Left lung (tissue), 10 donors: ENCODE results near the gene YDJC. TPM values are rescaled to one million over a fixed set of nuclear protein-coding genes. Genes with fewer than 3 reads are reported as not detected.
A peak's percentile ranks its signal among the peaks of the same experiment; 100 is the strongest.
"Not testable (repeated sequence)": the region's sequence is repeated elsewhere in the genome, so short reads cannot be mapped to it uniquely, and the experiment has no call there.

Source experiments
- ATAC-seq: fragments of 200-7000 bp; cut with Tn5 transposase; one replicate; pipeline ENCODE4 v1.9.1; 2020; ENCODE audit warnings: moderate library complexity
- DNase-seq, 4 donors: peaks; one replicate each; pipeline ENCODE4 v3.0.0-alpha.2; 2013 to 2020
- H3K27ac ChIP-seq, 2 donors: fragments of 200-600 bp; sonication (generic) in 1 of 2; one replicate each; pipeline versions ENCODE4 v1.5.0 to v1.8.0; 2020 to 2021
- H3K27me3 ChIP-seq, 2 donors: fragments of 200-600 bp; sonication (generic) in 1 of 2; one replicate each; pipeline versions ENCODE4 v1.5.0 to v1.8.0; 2020 to 2021
- H3K36me3 ChIP-seq, 2 donors: fragments of 200-600 bp; sonication (generic) in 1 of 2; one replicate each; pipeline versions ENCODE4 v1.5.0 to v1.8.0; 2020 to 2021
- H3K4me1 ChIP-seq, 2 donors: fragments of 200-600 bp; one replicate each; pipeline ENCODE4 v1.8.0; 2021
- H3K4me3 ChIP-seq, 2 donors: fragments of 200-600 bp; sonication (generic) in 1 of 2; one replicate each; pipeline versions ENCODE4 v1.5.0 to v1.8.0; 2020 to 2021; ENCODE audit warnings: mild to moderate bottlenecking in 1 of 2
- H3K9me3 ChIP-seq, 2 donors: fragments of 200-600 bp; sonication (generic) in 1 of 2; one replicate each; pipeline versions ENCODE4 v1.5.0 to v1.8.0; 2020 to 2021
- intact Hi-C, 2 donors: fragments of 100-400 bp; cut with DNase I; formaldehyde crosslinking; loops; one replicate each; pipeline versions ENCODE4 v1.11.2 to v1.14.2; 2022
- polyA plus RNA-seq, 6 donors: library from polyadenylated mRNA; unstranded; fragments of 120-200 nt; gene quantifications; one replicate each; pipeline ENCODE4 v1.2.1, GENCODE V29; 2013; ENCODE audit not compliant: insufficient read length in 6 of 6
- total RNA-seq, 2 donors: library from RNA; stranded (reverse); fragmentation: NEBNext Ultra II Directional; extraction: Animal tissue kit (Norgen Biotek cat#: 25700); gene quantifications; one replicate each; pipeline ENCODE4 v1.2.1, GENCODE V29; 2021
- TF ChIP-seq, protein P1 (sequence below), 2 donors: fragments of 200-600 bp; sonication (generic) in 1 of 2; IDR thresholded peaks; one replicate each; pipeline versions ENCODE4 v1.5.0 to v1.8.0; 2021; ENCODE audit warnings: antibody characterized with exemption in 2 of 2
- donor health status: DM: no; HTN: yes; CAD: no.
- donor health status: DM: no; HTN: no; CAD: no.

YDJC gene
- total and polyA plus RNA-seq, 8 donors = 6.2 to 17.2 (median 10.6) TPM

DNA sequence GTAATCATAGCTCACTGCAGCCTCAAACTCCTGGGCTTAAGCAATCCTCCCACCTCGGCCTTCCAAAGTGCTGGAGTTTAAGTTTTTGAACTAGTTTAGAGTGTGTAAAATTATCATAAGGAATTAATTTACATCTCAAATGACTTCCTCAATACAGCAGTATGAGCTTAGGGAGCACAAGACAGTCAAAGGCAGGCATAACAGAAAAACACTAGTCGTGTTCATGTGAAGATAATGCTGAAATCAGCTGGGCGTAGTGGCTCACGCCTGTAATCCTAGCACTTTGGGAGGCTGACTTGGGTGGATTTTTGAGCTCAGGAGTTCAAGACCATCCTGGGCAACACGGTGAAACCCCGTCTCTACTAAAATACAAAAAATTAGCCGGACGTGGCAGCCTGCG lies 25.8 kb downstream of the YDJC start:
- ATAC-seq = no peak
- H3K27me3 ChIP-seq = no peaks in the 10 kb centered on the region
- peak overlapping the region in 1 of 2 donors; percentile 51 for H3K27ac ChIP-seq
- TF ChIP-seq, protein P1, sequence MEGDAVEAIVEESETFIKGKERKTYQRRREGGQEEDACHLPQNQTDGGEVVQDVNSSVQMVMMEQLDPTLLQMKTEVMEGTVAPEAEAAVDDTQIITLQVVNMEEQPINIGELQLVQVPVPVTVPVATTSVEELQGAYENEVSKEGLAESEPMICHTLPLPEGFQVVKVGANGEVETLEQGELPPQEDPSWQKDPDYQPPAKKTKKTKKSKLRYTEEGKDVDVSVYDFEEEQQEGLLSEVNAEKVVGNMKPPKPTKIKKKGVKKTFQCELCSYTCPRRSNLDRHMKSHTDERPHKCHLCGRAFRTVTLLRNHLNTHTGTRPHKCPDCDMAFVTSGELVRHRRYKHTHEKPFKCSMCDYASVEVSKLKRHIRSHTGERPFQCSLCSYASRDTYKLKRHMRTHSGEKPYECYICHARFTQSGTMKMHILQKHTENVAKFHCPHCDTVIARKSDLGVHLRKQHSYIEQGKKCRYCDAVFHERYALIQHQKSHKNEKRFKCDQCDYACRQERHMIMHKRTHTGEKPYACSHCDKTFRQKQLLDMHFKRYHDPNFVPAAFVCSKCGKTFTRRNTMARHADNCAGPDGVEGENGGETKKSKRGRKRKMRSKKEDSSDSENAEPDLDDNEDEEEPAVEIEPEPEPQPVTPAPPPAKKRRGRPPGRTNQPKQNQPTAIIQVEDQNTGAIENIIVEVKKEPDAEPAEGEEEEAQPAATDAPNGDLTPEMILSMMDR (IDR thresholded peaks at IDR 0.05) = no peak
- no peak overlapping the region for H3K4me3 ChIP-seq
- no peaks in the 10 kb centered on the region for H3K9me3 ChIP-seq
- intact Hi-C loops = no loop called here
- H3K4me1 ChIP-seq = peaks cover 2 to 45% of the 10 kb centered on the region in 2 donors
- no peak for DNase-seq
- peaks cover 0 to 9% of the 10 kb centered on the region in 2 donors for H3K36me3 ChIP-seq

- TF ChIP-seq, protein P1 (IDR thresholded peaks at IDR 0.05) = no peak
- Histone ChIP-seq H3K36me3 (peaks cover 0 to 13% of the 10 kb centered on the region in 2 donors), H3K27me3 (no peaks in the 10 kb centered on the region), H3K27ac (no peak overlapping the region), H3K4me1 (peaks cover 3 to 36% of the 10 kb centered on the region in 2 donors), H3K4me3 (no peak overlapping the region), H3K9me3 (no peaks in the 10 kb centered on the region)
- no peak for ATAC-seq
- DNase-seq = no peak
- intact Hi-C loops = no loop called here
Observed at GRCh38 chr22:21602579-21602978, 27.2 kb downstream of the YDJC start.

DNA sequence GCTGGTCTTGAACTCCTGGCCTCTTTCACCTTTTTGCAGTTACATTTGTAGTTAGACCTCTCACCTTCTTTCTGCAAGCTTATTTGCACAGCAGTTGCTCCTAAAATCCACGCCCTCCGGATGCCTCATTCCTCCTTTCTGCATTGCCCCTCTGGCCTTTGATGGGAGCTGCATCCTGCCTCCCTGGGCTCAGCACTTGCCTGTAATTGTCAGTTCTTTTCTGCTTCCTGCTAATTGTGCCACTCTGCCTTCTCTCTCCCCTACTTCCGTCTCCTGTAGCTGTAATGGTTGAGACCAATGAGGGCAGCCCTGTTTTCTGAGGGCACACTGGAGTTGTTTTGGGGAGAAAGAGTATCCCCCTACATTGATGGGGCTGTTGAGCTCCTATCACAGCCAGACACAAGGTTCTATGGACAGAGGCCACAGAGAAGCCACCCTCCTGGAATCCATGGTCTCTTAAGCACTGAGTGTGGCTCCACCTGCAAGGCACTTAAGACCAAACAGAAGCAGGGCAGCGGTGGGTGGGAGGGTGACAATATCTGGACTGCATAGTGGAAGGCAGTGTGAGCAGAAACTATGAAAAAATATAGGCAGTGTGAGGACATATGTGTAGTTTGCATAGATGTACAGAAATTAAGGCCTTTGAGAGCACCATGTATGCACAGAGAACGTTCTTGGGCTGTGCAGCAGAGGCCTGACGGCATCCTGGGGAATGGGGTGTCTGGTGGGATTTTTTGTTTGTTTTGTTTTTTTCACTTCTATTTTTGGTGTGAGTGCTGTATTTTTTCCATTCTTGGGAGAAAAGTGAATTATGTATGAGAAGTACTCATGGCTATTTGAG lies 30.5 kb downstream of the YDJC start:
- H3K27me3 ChIP-seq = no peaks in the 10 kb centered on the region
- DNase-seq = no peak
- peaks cover 0 to 44% of the 10 kb centered on the region in 2 donors for H3K36me3 ChIP-seq
- no peak overlapping the region for H3K4me3 ChIP-seq
- H3K27ac ChIP-seq = no peak overlapping the region
- ATAC-seq = no peak
- TF ChIP-seq, protein P1 (IDR thresholded peaks at IDR 0.05) = no peak
- peaks cover 3 to 8% of the 10 kb centered on the region in 2 donors for H3K4me1 ChIP-seq
- no peaks in the 10 kb centered on the region for H3K9me3 ChIP-seq
- intact Hi-C loops = no loop called here

- Histone ChIP-seq H3K4me1 (peaks cover 0 to 3% of the 10 kb centered on the region in 2 donors), H3K4me3 (no peak overlapping the region), H3K36me3 (peaks cover 0 to 54% of the 10 kb centered on the region in 2 donors), H3K9me3 (no peaks in the 10 kb centered on the region), H3K27ac (no peak overlapping the region), H3K27me3 (no peaks in the 10 kb centered on the region)
- TF ChIP-seq, protein P1 (IDR thresholded peaks at IDR 0.05) = no peak
- ATAC-seq = no peak
- DNase-seq = no peak
- intact Hi-C loops = no loop called here
Observed at GRCh38 chr22:21598302-21598701, 31.5 kb downstream of the YDJC start.

DNA sequence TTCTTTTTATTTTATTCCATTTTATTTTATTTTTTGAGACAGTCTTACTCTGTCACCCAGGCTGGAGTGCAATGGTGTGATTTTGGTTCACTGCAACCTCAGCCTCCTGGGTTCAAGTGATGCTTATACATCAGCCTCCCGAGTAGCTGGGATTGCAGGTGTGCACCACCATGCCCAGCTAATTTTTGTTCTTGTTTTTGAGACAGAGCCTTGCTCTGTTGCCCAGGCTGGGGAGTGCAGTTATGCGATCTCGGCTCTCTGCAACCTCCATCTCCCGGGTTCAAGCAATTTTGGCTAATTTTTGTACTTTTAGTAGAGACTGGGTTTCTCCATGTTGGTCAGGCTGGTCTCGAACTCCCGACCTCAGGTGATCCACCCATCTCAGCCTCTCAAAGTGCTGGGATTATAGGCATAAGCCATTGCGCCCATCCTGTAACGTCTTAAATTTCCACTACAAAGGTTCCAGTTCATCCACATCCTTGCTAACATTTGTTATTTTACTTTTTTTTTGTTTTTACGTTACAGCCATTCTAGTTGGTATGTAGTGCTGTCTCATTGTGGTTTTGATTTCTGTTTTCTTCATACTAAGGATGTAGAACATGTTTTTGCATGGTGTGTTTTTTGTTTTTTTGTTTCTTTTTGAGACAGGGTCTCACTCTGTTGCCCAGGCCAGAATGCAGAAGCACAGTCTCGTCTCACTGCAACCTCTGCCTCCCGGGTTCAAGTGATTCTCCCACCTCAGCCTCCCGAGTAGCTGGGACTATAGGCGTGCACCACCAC lies 33.3 kb downstream of the YDJC start:
- H3K27ac ChIP-seq, intact Hi-C loops, H3K4me3 ChIP-seq, H3K4me1 ChIP-seq, H3K9me3 ChIP-seq, ATAC-seq, H3K27me3 ChIP-seq, DNase-seq: not testable (repeated sequence)
- H3K36me3 ChIP-seq = peaks cover 0 to 56% of the 10 kb centered on the region in 2 donors
